OCI-LY3 (cell line): ENCODE measurements around the gene RAVER1.

Source experiments
- H2AFZ ChIP-seq: fragments of 200-600, 300-600 bp; shearing (Covaris generic); 2 replicates; pipeline ENCODE4 v1.6.0; 2014; ENCODE audit warnings: antibody characterized with exemption, low read depth, low read length
- H3K27ac ChIP-seq: fragments of 200-600, 300-600 bp; sonication (generic); 2 replicates; pipeline ENCODE4 v1.5.1; 2014; ENCODE audit warnings: mild to moderate bottlenecking, low read length, moderate library complexity, mixed read lengths
- H3K27me3 ChIP-seq: fragments of 200-600, 300-600 bp; sonication (generic); 2 replicates; pipeline ENCODE4 v1.6.1; 2014; ENCODE audit warnings: low read depth, low read length, mixed read lengths
- H3K36me3 ChIP-seq: fragments of 200-600, 300-600 bp; sonication (generic); replicated peaks from 2 replicates; pipeline ENCODE3; 2014; ENCODE audit warnings: low read depth, low read length, mixed read lengths
- H3K4me1 ChIP-seq: fragments of 300-600, 200-600 bp; sonication (generic); 2 replicates; pipeline ENCODE4 v1.6.1; 2014; ENCODE audit warnings: low read length, mixed read lengths
- H3K4me2 ChIP-seq: fragments of 200-600, 300-600 bp; sonication (generic); 2 replicates; pipeline ENCODE4 v1.6.1; 2014; ENCODE audit warnings: low read length, mixed read lengths
- H3K4me3 ChIP-seq: fragments of 300-600, 200-600 bp; sonication (generic); 2 replicates; pipeline ENCODE4 v1.5.1; 2014; ENCODE audit warnings: antibody characterized with exemption, mild to moderate bottlenecking, low read length, moderate library complexity
- H3K79me2 ChIP-seq: fragments of 300-600, 200-600 bp; shearing (Covaris generic); 2 replicates; pipeline ENCODE4 v1.6.1; 2014; ENCODE audit warnings: mild to moderate bottlenecking, low read length, mixed read lengths
- H3K9ac ChIP-seq: fragments of 300-600, 200-600 bp; shearing (Covaris generic); 2 replicates; pipeline ENCODE4 v1.6.0; 2014; ENCODE audit warnings: mild to moderate bottlenecking, low read length, moderate library complexity
- H3K9me3 ChIP-seq: fragments of 200-600, 300-600 bp; shearing (Covaris generic); 2 replicates; pipeline ENCODE4 v1.6.1; 2014; ENCODE audit warnings: low read length, mixed read lengths; ENCODE audit not compliant: insufficient read depth
- H4K20me1 ChIP-seq: fragments of 200-600, 300-600 bp; sonication (generic); 2 replicates; pipeline ENCODE4 v1.6.1; 2016; ENCODE audit warnings: low read length, mixed read lengths; ENCODE audit not compliant: insufficient read depth
- EZH2phosphoT487 ChIP-seq: fragments of 200-600 bp; shearing (Covaris generic); IDR thresholded peaks from 2 replicates; pipeline ENCODE4 v1.6.1; 2018; ENCODE audit warnings: antibody characterized with exemption, mixed run types, low read depth
- TF ChIP-seq, protein P1 (sequence below): fragments of 200-600, 300-600 bp; sonication (generic); IDR thresholded peaks from 2 replicates; pipeline ENCODE4 v1.5.1; 2014; ENCODE audit warnings: antibody characterized with exemption, low read length, low read depth

Gene RAVER1

DNA sequence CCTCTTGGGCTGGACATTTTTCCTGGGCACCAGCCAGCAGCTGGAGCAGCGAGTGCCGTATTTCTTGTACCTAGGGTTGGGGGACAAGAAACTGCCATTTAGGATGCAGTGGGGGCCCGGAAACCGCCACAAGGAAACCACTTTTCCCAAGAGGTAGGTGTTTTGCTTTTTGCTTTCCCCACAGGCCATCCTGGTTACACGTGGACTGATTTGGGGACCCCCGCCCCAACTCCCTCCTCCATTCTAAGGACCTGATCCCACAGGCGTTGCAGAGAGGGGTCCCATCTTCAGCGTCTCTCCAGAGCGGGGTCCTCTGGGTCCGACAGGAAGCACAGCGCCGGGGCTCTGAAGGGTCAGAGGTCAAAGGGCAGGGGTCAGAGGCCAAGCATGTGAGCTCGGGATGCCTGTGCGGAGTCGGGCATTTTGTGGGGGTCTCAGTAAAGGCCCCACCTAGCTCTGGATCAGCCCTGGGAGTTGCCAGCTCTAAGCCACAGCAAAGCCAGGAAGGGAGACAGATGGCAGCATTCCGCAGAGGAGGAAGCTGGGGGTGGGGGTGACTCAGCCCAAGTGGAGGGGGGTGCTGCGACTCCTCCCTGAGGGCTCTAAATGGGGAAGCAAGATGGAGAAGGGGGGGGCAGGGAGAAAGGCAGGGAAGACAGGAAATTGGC, 28.1 kb downstream of the RAVER1 start:
- Histone ChIP-seq H3K4me1 (no peaks in the 10 kb centered on the region), H3K9ac (no peak overlapping the region), H3K9me3 (no peaks in the 10 kb centered on the region), H3K36me3 (no peaks in the 10 kb centered on the region), H3K27me3 (0 out of 2 replicates have a peak, but pooled peaks cover 2% of the 10 kb centered on the region), H4K20me1 (no peaks in the 10 kb centered on the region), H3K4me3 (no peak overlapping the region), H3K79me2 (no peaks in the 10 kb centered on the region), H2AFZ (no peak overlapping the region), H3K4me2 (no peak overlapping the region), H3K27ac (no peak overlapping the region)
- TF ChIP-seq, protein P1, sequence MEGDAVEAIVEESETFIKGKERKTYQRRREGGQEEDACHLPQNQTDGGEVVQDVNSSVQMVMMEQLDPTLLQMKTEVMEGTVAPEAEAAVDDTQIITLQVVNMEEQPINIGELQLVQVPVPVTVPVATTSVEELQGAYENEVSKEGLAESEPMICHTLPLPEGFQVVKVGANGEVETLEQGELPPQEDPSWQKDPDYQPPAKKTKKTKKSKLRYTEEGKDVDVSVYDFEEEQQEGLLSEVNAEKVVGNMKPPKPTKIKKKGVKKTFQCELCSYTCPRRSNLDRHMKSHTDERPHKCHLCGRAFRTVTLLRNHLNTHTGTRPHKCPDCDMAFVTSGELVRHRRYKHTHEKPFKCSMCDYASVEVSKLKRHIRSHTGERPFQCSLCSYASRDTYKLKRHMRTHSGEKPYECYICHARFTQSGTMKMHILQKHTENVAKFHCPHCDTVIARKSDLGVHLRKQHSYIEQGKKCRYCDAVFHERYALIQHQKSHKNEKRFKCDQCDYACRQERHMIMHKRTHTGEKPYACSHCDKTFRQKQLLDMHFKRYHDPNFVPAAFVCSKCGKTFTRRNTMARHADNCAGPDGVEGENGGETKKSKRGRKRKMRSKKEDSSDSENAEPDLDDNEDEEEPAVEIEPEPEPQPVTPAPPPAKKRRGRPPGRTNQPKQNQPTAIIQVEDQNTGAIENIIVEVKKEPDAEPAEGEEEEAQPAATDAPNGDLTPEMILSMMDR = no peak
- TF ChIP-seq EZH2phosphoT487 = no peak

DNA sequence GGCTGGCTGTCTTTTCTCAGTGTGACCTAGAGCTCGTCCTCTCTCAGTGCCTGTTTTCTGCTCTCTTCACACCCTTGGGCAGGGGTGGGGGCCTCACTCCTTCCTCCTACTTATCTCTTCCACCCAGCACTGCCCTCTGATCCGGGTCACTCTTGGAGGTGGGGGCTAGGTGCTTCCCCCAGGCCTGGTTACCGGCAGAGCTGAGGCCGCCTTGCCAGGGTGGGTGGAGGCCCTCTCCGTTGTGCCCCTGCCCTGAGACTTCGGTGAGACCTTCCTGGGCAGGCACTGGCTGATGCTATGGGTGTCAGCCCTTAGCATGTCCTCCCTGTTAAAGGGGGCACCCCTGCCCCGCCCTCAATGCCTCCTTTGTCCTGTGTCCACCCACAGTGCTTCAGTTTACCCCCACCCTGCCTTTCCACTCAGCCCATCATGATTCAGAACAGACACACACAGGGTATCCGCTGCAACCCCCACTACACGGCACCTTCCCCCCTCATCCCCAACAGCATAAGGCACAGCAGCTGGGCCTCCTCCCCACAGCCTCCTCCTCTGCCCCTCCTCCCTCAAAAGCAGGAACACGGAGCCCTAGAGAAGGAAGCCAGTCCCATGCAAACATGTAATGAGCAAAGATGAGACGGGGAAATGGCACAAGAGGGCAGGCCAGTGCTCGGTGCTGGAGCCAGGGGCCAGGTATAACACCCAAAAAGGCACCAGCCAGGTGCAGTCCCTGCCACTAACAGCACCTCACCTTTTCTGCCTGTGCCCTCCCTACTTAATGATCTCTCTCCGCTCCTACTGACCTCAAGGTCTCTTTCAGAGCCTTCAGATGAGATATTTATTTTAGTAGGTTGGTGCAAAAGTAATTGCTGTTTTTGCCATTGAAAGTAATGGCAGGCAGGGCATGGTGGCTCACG, 33.5 kb downstream of the RAVER1 start:
- Histone ChIP-seq H3K4me1 (no peaks in the 10 kb centered on the region; the same call in 1 of the 2 replicates), H4K20me1 (no peaks in the 10 kb centered on the region), H3K79me2 (no peaks in the 10 kb centered on the region), H3K4me2 (0 out of 2 replicates have a peak overlapping the region, but pooled peaks have one; percentile 5), H2AFZ (peak overlapping the region; percentile 0; the same call in 1 of the 2 replicates), H3K36me3 (no peaks in the 10 kb centered on the region), H3K9me3 (no peaks in the 10 kb centered on the region), H3K4me3 (no peak overlapping the region), H3K9ac (no peak overlapping the region), H3K27ac (no peak overlapping the region), H3K27me3 (0 out of 2 replicates have a peak, but pooled peaks cover 2% of the 10 kb centered on the region)
- TF ChIP-seq, protein P1 = no peak
- TF ChIP-seq EZH2phosphoT487 = no peak

DNA sequence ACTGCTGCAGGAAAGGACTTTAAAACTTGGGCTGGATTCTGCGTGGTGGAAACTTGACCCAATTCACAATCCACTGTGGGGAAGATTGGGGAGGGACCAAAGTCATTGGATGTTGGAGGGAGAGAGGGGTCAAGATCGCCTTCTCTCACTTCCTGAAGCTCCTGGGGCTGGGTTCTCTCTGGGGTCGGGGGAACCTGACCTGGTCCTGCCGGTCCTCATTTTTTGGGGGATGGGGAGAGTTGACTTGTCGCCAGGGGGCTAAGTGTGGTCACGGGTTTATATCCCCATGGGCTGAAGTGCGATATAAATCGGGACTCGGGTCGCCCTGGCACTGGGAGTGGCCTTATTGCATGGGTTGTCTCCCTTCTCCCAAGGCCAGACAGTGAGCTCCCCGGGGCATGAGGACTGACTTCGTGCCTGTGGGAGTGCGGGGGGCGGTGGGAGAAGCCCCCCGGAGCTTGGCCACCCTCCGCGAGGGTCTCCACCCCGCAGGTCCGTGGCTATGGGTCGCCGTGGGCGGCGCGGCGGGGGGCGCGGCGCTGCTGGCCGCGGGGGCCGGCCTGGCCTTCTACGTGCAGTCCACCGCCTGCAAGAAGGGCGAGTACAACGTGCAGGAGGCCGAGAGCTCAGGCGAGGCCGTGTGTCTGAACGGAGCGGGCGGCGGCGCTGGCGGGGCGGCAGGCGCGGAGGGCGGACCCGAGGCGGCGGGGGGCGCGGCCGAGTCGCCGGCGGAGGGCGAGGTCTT, 37.3 kb downstream of the RAVER1 start:
- Histone ChIP-seq H3K27me3 (no peaks in the 10 kb centered on the region), H4K20me1 (no peaks in the 10 kb centered on the region), H3K4me1 (no peaks in the 10 kb centered on the region; the same call in 1 of the 2 replicates), H3K27ac (no peak overlapping the region), H3K4me3 (no peak overlapping the region), H3K79me2 (no peaks in the 10 kb centered on the region), H2AFZ (no peak overlapping the region), H3K4me2 (no peak overlapping the region), H3K9me3 (no peaks in the 10 kb centered on the region), H3K9ac (no peak overlapping the region), H3K36me3 (peaks cover 8% of the 10 kb centered on the region)
- TF ChIP-seq, protein P1 = no peak
- TF ChIP-seq EZH2phosphoT487 = no peak
